ENCODE results near the gene FKRP.
A peak's percentile ranks its signal among the peaks of the same experiment; 100 is the strongest.

FKRP gene

DNA sequence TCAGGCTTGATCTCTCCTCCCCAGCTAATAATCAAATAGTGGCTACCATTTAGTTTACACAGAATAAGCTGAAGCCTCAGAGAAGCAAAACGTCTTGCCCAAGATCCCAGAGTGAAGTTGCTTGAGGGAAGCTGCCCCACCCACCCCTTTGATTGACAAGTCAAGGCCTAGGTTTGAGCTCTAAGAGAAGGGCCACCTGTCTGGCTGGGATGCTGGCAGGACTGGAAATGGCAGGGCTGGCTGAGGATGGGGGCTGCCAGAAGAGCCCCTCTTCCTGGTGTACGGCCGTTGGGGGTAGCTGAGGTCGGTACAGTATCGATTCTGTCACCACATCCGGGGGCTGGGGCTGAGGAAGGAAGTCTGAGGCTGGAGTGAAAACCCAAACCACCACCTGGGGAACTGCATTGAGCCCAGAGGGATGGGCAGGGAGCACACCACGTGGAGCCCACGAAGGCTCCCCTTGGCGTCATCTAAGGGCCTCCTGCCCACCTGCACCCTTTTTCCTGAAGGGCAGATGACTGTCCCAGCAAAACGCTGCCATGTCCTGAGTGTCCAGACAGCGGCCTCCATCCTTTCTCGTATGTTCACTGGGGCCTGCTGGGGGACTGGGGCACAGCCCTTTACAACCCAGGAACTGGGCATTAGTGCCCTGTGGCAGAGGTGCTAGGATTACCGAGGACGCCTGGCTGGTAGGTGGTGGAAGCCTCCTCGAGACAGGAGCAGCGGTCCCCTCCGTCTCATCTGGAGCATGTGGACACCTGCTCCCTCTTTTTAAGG lies 27.5 kb upstream of the FKRP start:
- TF ChIP-seq SIN3A (IDR thresholded peaks at IDR 0.05; ENCODE audit: borderline replicate concordance, insufficient read depth, low read length), result peak; percentile 5; the same call in 1 of the 2 replicates
- TF ChIP-seq POLR2AphosphoS5 (IDR thresholded peaks at IDR 0.05; ENCODE audit: low read depth, low read length), result no peak

DNA sequence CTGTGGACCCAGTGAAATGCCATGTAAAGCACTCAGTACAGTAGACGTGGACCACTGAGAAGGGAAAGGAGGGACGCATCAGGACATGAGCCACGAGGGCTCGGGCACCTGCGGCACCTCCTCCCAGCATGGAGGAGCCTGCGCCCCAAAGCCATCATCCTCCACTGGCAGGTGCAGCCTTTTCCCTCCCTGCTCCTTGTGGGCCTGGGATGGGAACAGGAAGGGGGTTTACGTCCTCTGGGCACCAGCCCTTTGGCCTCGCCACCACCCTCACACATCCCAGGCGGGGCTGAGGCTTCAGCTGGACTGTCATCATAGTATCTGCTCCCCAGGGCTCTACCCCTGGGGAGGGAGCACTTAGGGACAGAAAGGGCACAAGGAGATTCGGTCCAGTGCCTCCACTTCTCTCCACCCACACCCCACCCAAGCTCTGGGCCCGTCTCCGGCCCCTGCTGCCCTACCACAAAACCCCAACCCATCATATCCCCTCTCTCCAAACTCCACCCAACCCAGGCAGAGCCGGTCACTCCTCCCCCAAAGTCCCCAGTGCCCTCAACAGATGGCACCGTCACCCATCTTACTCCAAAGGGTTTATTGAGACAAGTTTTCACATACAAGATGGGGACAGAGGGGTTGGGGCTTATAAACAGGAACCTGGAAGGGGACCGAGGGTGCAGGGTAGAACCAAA lies 26.8 kb upstream of the FKRP start:
- TF ChIP-seq SIN3A (IDR thresholded peaks at IDR 0.05; ENCODE audit: borderline replicate concordance, insufficient read depth, low read length), result no peak
- no peak for TF ChIP-seq TAF1 (IDR thresholded peaks at IDR 0.05; ENCODE audit: borderline replicate concordance, insufficient read depth, low read length)
- no peak for TF ChIP-seq POLR2AphosphoS5 (IDR thresholded peaks at IDR 0.05; ENCODE audit: low read depth, low read length)
- TF ChIP-seq FOXP2 (optimal IDR thresholded peaks at IDR 0.05; ENCODE audit: borderline replicate concordance, extremely low read depth, extremely low read length, insufficient read depth), result no peak
- TF ChIP-seq, protein P1, sequence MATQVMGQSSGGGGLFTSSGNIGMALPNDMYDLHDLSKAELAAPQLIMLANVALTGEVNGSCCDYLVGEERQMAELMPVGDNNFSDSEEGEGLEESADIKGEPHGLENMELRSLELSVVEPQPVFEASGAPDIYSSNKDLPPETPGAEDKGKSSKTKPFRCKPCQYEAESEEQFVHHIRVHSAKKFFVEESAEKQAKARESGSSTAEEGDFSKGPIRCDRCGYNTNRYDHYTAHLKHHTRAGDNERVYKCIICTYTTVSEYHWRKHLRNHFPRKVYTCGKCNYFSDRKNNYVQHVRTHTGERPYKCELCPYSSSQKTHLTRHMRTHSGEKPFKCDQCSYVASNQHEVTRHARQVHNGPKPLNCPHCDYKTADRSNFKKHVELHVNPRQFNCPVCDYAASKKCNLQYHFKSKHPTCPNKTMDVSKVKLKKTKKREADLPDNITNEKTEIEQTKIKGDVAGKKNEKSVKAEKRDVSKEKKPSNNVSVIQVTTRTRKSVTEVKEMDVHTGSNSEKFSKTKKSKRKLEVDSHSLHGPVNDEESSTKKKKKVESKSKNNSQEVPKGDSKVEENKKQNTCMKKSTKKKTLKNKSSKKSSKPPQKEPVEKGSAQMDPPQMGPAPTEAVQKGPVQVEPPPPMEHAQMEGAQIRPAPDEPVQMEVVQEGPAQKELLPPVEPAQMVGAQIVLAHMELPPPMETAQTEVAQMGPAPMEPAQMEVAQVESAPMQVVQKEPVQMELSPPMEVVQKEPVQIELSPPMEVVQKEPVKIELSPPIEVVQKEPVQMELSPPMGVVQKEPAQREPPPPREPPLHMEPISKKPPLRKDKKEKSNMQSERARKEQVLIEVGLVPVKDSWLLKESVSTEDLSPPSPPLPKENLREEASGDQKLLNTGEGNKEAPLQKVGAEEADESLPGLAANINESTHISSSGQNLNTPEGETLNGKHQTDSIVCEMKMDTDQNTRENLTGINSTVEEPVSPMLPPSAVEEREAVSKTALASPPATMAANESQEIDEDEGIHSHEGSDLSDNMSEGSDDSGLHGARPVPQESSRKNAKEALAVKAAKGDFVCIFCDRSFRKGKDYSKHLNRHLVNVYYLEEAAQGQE (IDR thresholded peaks at IDR 0.05; ENCODE audit: insufficient read depth in 1 of 2, low read depth in 2 of 2, low read length in 2 of 2), result no peak

DNA sequence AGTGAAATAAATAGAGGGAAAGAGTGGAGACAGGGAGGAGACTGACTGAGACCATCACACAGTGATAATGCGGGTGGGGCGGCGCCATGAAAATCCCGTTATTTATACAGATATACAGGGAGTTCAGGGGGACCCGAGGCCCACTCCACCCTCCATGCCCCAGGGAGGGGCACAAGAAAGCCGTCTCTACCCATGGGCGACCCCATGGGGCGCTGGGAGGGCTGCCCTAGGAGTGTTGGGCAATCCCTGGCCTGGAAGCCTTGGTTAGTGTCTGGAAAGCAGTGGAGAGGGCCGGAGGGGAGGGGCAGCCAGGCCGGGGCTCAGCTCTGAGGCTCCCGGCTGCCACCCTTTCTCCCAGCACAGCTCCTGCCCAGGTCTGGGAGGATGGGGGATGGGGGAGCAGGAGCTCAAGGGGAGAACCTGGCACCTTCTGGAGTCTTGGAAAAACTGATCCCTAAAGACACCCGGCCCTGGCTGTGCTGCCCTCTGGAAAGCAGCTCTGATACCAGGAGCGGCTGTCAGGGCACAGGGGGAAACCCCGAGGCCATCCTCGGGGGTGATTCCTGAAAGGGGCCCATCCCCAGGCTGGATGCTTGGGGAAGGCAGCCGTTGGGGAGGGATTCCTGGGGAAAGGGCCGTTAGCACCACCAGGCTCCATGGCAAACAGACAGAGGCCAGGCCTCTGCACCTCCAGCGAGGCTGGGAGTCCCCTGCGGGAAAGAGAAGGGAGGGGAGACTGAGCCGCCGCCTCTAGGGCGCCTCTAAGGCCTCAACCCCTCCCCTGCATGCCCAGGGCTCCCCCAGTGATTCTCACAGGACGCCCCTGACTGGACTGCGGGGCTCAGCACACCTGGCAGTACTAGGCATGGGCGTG lies 26.0 kb upstream of the FKRP start:
- TF ChIP-seq SIN3A (IDR thresholded peaks at IDR 0.05; ENCODE audit: borderline replicate concordance, insufficient read depth, low read length) (no peak), POLR2AphosphoS5 (IDR thresholded peaks at IDR 0.05; ENCODE audit: low read depth, low read length) (no peak), FOXP2 (optimal IDR thresholded peaks at IDR 0.05; ENCODE audit: borderline replicate concordance, extremely low read depth, extremely low read length, insufficient read depth) (no peak), TAF1 (IDR thresholded peaks at IDR 0.05; ENCODE audit: borderline replicate concordance, insufficient read depth, low read length) (no peak)
- TF ChIP-seq, protein P1 (IDR thresholded peaks at IDR 0.05; ENCODE audit: insufficient read depth in 1 of 2, low read depth in 2 of 2, low read length in 2 of 2), result no peak

DNA sequence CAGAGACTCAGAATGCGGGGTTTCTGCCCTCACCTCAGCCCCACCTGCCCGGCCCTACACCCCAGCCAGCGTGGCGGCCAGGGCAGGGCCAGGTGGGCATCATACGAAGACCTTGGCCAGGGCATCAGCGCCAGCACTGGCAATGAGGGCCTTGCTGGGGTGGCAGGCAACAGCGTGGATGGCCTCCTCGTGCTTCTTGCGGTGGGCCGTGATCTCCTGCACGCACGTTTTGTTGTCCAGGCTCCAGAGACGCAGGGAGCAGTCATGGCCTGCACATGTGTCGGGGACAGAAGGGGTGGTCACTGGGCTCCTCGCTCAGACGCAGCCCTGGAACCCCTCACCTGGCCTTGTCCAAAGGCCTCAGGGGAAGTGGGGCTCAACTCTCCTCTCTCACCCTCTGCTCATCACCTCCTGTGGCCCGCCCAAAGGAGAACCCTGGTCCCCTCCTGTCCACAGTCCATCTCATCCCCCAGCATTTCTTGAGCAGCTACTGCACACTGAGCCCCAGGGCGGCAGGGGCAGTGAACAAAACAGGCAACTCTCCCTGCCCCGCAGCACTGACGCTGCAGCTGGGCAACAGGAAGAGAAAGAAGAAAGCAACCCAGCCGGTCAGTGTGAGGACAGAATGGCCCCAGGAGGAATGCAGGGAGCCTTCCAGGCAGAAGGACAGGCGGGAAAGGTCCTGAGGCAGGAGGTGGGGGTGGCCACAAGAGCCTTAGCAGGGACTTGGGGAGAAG lies 25.2 kb upstream of the FKRP start:
- TF ChIP-seq TAF1 (IDR thresholded peaks at IDR 0.05; ENCODE audit: borderline replicate concordance, insufficient read depth, low read length) (no peak), POLR2AphosphoS5 (IDR thresholded peaks at IDR 0.05; ENCODE audit: low read depth, low read length) (0 out of 2 replicates have a peak, but pooled peaks have one; percentile 11), FOXP2 (optimal IDR thresholded peaks at IDR 0.05; ENCODE audit: borderline replicate concordance, extremely low read depth, extremely low read length, insufficient read depth) (no peak), SIN3A (IDR thresholded peaks at IDR 0.05; ENCODE audit: borderline replicate concordance, insufficient read depth, low read length) (no peak)
- TF ChIP-seq, protein P1 (IDR thresholded peaks at IDR 0.05; ENCODE audit: insufficient read depth in 1 of 2, low read depth in 2 of 2, low read length in 2 of 2), result no peak

Data from PFSK-1 (cell line).